HEK293 (cell line): ENCODE data around the gene MYBPH.

Source experiments
- AEBP2 ChIP-seq: fragments of 450-650 bp; formaldehyde crosslinking; IDR thresholded peaks from 2 replicates; pipeline ENCODE4 v1.5.1; 2016; ENCODE audit warnings: missing biosample characterization, missing genetic modification characterization, borderline replicate concordance
- CTCF ChIP-seq: fragments of 450-650 bp; formaldehyde crosslinking; IDR thresholded peaks from 2 replicates; pipeline ENCODE4 v1.5.1; 2016; ENCODE audit warnings: missing biosample characterization, missing genetic modification characterization
- OSR2 ChIP-seq: fragments of 450-650 bp; formaldehyde crosslinking; IDR thresholded peaks from 2 replicates; pipeline ENCODE4 v1.5.1; 2016; ENCODE audit warnings: missing biosample characterization, missing genetic modification characterization
- REPIN1 ChIP-seq: fragments of 450-650 bp; formaldehyde crosslinking; IDR thresholded peaks from 2 replicates; pipeline ENCODE4 v1.5.1; 2017; ENCODE audit warnings: missing biosample characterization, missing genetic modification characterization, low read depth
- REST ChIP-seq: fragments of 450-650 bp; formaldehyde crosslinking; IDR thresholded peaks from 2 replicates; pipeline ENCODE4 v1.5.1; 2016; ENCODE audit warnings: missing biosample characterization, missing genetic modification characterization
- YY1 ChIP-seq: fragments of 450-650 bp; formaldehyde crosslinking; IDR thresholded peaks from 2 replicates; pipeline ENCODE4 v1.5.1; 2018; ENCODE audit warnings: missing biosample characterization, missing genetic modification characterization
- ZFP41 ChIP-seq: fragments of 450-650 bp; formaldehyde crosslinking; IDR thresholded peaks from 2 replicates; pipeline ENCODE4 v1.5.1; 2016; ENCODE audit warnings: missing biosample characterization, missing genetic modification characterization, borderline replicate concordance
- ZNF202 ChIP-seq: fragments of 450-650 bp; formaldehyde crosslinking; IDR thresholded peaks from 2 replicates; pipeline ENCODE4 v1.5.1; 2016; ENCODE audit warnings: missing biosample characterization, missing genetic modification characterization, borderline replicate concordance
- ZNF274 ChIP-seq, 2 experiments: fragments of 200-500 bp in 1 of 2; fragments of 450-650 bp in 1 of 2; sonication (Bioruptor generic) in 1 of 2; formaldehyde crosslinking in 1 of 2; IDR thresholded peaks; 2 replicates each; pipeline versions ENCODE4 v1.5.1 to v1.6.1; 2014 to 2016; ENCODE audit warnings: borderline replicate concordance in 1 of 2, inconsistent platforms in 1 of 2, low read length in 1 of 2, missing biosample characterization in 1 of 2, missing genetic modification characterization in 1 of 2
- ZNF292 ChIP-seq: fragments of 450-650 bp; formaldehyde crosslinking; IDR thresholded peaks from 2 replicates; pipeline ENCODE4 v1.5.1; 2016; ENCODE audit warnings: low read depth, missing biosample characterization, missing genetic modification characterization, borderline replicate concordance
- ZNF335 ChIP-seq: fragments of 450-650 bp; formaldehyde crosslinking; conservative IDR thresholded peaks from 2 replicates; pipeline ENCODE4 v1.5.1; 2016; ENCODE audit warnings: missing biosample characterization, missing genetic modification characterization
- ZNF501 ChIP-seq: fragments of 450-650 bp; formaldehyde crosslinking; IDR thresholded peaks from 2 replicates; pipeline ENCODE4 v1.5.1; 2016; ENCODE audit warnings: missing biosample characterization, missing genetic modification characterization
- ZNF639 ChIP-seq: fragments of 450-650 bp; formaldehyde crosslinking; IDR thresholded peaks from 2 replicates; pipeline ENCODE4 v1.5.1; 2016; ENCODE audit warnings: missing biosample characterization, missing genetic modification characterization
- ZNF664 ChIP-seq: fragments of 450-650 bp; formaldehyde crosslinking; IDR thresholded peaks from 2 replicates; pipeline ENCODE4 v1.5.1; 2016; ENCODE audit warnings: missing biosample characterization, missing genetic modification characterization

- TF ChIP-seq YY1 (no peak), CTCF (no peak), ZNF639 (tag by site-specific recombination) (no peak), ZFP41 (no peak), ZNF292 (tag by site-specific recombination) (no peak), AEBP2 (tag by site-specific recombination) (no peak), ZNF274 (IDR thresholded peaks at IDR 0.05; ENCODE audit: low read length) (no peak), ZNF274 (tag by site-specific recombination; IDR thresholded peaks at IDR 0.05; ENCODE audit: borderline replicate concordance) (no peak), REPIN1 (tag by site-specific recombination) (no peak), ZNF501 (tag by site-specific recombination) (no peak), OSR2 (no peak), ZNF202 (tag by site-specific recombination) (no peak), ZNF664 (tag by site-specific recombination) (no peak), REST (tag by site-specific recombination) (no peak), ZNF335 (tag by site-specific recombination) (no peak)
Observed at GRCh38 chr1:203214871-203215270, 39.2 kb upstream of the MYBPH start.
